ENCODE results near the gene SLC15A3.
A peak's percentile ranks its signal among the peaks of the same experiment; 100 is the strongest.

The SLC15A3 gene

GRCh38 chr11:60951904-60952741 is at the start of gene SLC15A3:
Gene SLC15A3, minus strand, starts transcription at chr11:60952176. Its CDS starts 625 bp downstream, at chr11:60951551.
- DNase-seq (ENCODE audit: low spot score in 2 of 2), result no peak
- Mint-ChIP-seq H3K9me3 (no peaks in the 10 kb centered on the region), H3K4me1 (peaks cover 30% of the 10 kb centered on the region), H3K4me3 (peak within 1 kb of the TSS; percentile 73), H3K36me3 (peaks cover 4% of the 10 kb centered on the region), H3K27ac (peak within 1 kb of the TSS; percentile 84)
- peak; percentile 71 for ATAC-seq

- ATAC-seq (no peak), DNase-seq (ENCODE audit: low spot score in 2 of 2) (no peak)
- Mint-ChIP-seq H3K9me3 (no peaks in the 10 kb centered on the region), H3K27ac (no peak overlapping the region), H3K4me3 (no peak overlapping the region), H3K4me1 (peaks cover 43% of the 10 kb centered on the region), H3K36me3 (peaks cover 100% of the 10 kb centered on the region)
Observed at GRCh38 chr11:61000426-61000825, 48.5 kb upstream of the SLC15A3 start.

- no peak for ATAC-seq
- Mint-ChIP-seq H3K27ac (peak overlapping the region; percentile 29), H3K9me3 (no peaks in the 10 kb centered on the region), H3K36me3 (peaks cover 100% of the 10 kb centered on the region), H3K4me3 (no peak overlapping the region), H3K4me1 (peaks cover 51% of the 10 kb centered on the region)
- no peak for DNase-seq (ENCODE audit: low spot score in 2 of 2)
Observed at GRCh38 chr11:60996381-60997138, 44.6 kb upstream of the SLC15A3 start.

GRCh38 chr11:60995798-60996197 is 43.8 kb upstream of the SLC15A3 start:
- ATAC-seq (no peak), DNase-seq (ENCODE audit: low spot score in 2 of 2) (no peak)
- Mint-ChIP-seq H3K4me1 (peaks cover 56% of the 10 kb centered on the region), H3K36me3 (peaks cover 100% of the 10 kb centered on the region), H3K27ac (peak overlapping the region; percentile 88), H3K4me3 (no peak overlapping the region), H3K9me3 (no peaks in the 10 kb centered on the region)

- peaks cover 100% of the 10 kb centered on the region for H3K36me3 Mint-ChIP-seq
- ATAC-seq (peak; percentile 78), DNase-seq (ENCODE audit: low spot score in 2 of 2) (peak in 1 of 2 donors; percentile 64)
- peak overlapping the region; percentile 37 for H3K4me3 Mint-ChIP-seq
- peaks cover 55% of the 10 kb centered on the region for H3K4me1 Mint-ChIP-seq
- H3K27ac Mint-ChIP-seq, result peak overlapping the region; percentile 88
- H3K9me3 Mint-ChIP-seq, result no peaks in the 10 kb centered on the region
Observed at GRCh38 chr11:60994541-60995080, 42.6 kb upstream of the SLC15A3 start.

GRCh38 chr11:60993615-60994014 is 41.6 kb upstream of the SLC15A3 start:
- no peak for DNase-seq (ENCODE audit: low spot score in 2 of 2)

GRCh38 chr11:60992842-60993409 is 41.0 kb upstream of the SLC15A3 start:
- H3K4me3 Mint-ChIP-seq, result peak overlapping the region; percentile 37
- ATAC-seq, result no peak
- H3K27ac Mint-ChIP-seq, result peak overlapping the region; percentile 88
- peaks cover 100% of the 10 kb centered on the region for H3K36me3 Mint-ChIP-seq
- H3K9me3 Mint-ChIP-seq, result no peaks in the 10 kb centered on the region
- peaks cover 62% of the 10 kb centered on the region for H3K4me1 Mint-ChIP-seq
- DNase-seq (ENCODE audit: low spot score in 2 of 2), result no peak

More at GRCh38 chr11:60993615-60994014, 41.6 kb upstream of the SLC15A3 start:
- peak; percentile 58 for ATAC-seq
- Mint-ChIP-seq H3K9me3 (no peaks in the 10 kb centered on the region), H3K4me3 (peak overlapping the region; percentile 37), H3K36me3 (peaks cover 100% of the 10 kb centered on the region), H3K27ac (peak overlapping the region; percentile 88), H3K4me1 (peaks cover 58% of the 10 kb centered on the region)

- Mint-ChIP-seq H3K9me3 (no peaks in the 10 kb centered on the region), H3K36me3 (peaks cover 100% of the 10 kb centered on the region), H3K4me1 (peaks cover 76% of the 10 kb centered on the region), H3K4me3 (no peak overlapping the region), H3K27ac (peak overlapping the region; percentile 43)
- ATAC-seq (no peak), DNase-seq (ENCODE audit: low spot score in 2 of 2) (no peak)
Observed at GRCh38 chr11:60991457-60991856, 39.5 kb upstream of the SLC15A3 start.

GRCh38 chr11:60989093-60989650 is 37.2 kb upstream of the SLC15A3 start:
- DNase-seq (ENCODE audit: low spot score in 2 of 2) (no peak), ATAC-seq (no peak)
- H3K4me1 Mint-ChIP-seq, result peaks cover 80% of the 10 kb centered on the region
- H3K4me3 Mint-ChIP-seq, result peak overlapping the region; percentile 52
- peaks cover 98% of the 10 kb centered on the region for H3K36me3 Mint-ChIP-seq
- no peaks in the 10 kb centered on the region for H3K9me3 Mint-ChIP-seq
- peak overlapping the region; percentile 80 for H3K27ac Mint-ChIP-seq

GRCh38 chr11:60988658-60989057 is 36.7 kb upstream of the SLC15A3 start:
- no peak for DNase-seq (ENCODE audit: low spot score in 2 of 2)
- peaks cover 80% of the 10 kb centered on the region for H3K4me1 Mint-ChIP-seq
- peaks cover 98% of the 10 kb centered on the region for H3K36me3 Mint-ChIP-seq
- ATAC-seq, result no peak
- peak overlapping the region; percentile 52 for H3K4me3 Mint-ChIP-seq
- peak overlapping the region; percentile 80 for H3K27ac Mint-ChIP-seq
- no peaks in the 10 kb centered on the region for H3K9me3 Mint-ChIP-seq

- ATAC-seq (peak; percentile 61), DNase-seq (ENCODE audit: low spot score in 2 of 2) (peak in 1 of 2 donors; percentile 66)
- peaks cover 98% of the 10 kb centered on the region for H3K36me3 Mint-ChIP-seq
- H3K4me3 Mint-ChIP-seq, result peak overlapping the region; percentile 52
- H3K9me3 Mint-ChIP-seq, result no peaks in the 10 kb centered on the region
- H3K27ac Mint-ChIP-seq, result peak overlapping the region; percentile 80
- peaks cover 80% of the 10 kb centered on the region for H3K4me1 Mint-ChIP-seq
Observed at GRCh38 chr11:60987577-60988277, 35.8 kb upstream of the SLC15A3 start.

- H3K27ac Mint-ChIP-seq, result peak overlapping the region; percentile 80
- H3K36me3 Mint-ChIP-seq, result peaks cover 95% of the 10 kb centered on the region
- H3K4me3 Mint-ChIP-seq, result peak overlapping the region; percentile 52
- ATAC-seq, result peak; percentile 93
- H3K4me1 Mint-ChIP-seq, result peaks cover 90% of the 10 kb centered on the region
- no peaks in the 10 kb centered on the region for H3K9me3 Mint-ChIP-seq
- peak; percentile 55 to 90 for DNase-seq (ENCODE audit: low spot score in 2 of 2)
Observed at GRCh38 chr11:60985991-60986915, 34.3 kb upstream of the SLC15A3 start.

GRCh38 chr11:60985501-60985900 is 33.5 kb upstream of the SLC15A3 start:
- Mint-ChIP-seq H3K9me3 (no peaks in the 10 kb centered on the region), H3K27ac (peak overlapping the region; percentile 80), H3K4me1 (peaks cover 87% of the 10 kb centered on the region), H3K4me3 (peak overlapping the region; percentile 52), H3K36me3 (peaks cover 95% of the 10 kb centered on the region)
- ATAC-seq (no peak), DNase-seq (ENCODE audit: low spot score in 2 of 2) (no peak)

Measured in stimulated activated effector memory CD8-positive, alpha-beta T cell treated with anti-CD3 and anti-CD28 coated beads, Interleukin-12 subunit alpha, Interleukin-12 subunit beta, amount 100 ng/mL, for 72 hours (primary cell).